SKM-1 (cell line): ENCODE measurements around the gene DOK6.
"Not testable (repeated sequence)": the region's sequence is repeated elsewhere in the genome, so short reads cannot be mapped to it uniquely, and the experiment has no call there.

Experiments used
- DNase-seq: peaks from one replicate; lab custom pipeline; 2025; ENCODE audit not compliant: unreplicated experiment; lab: John Stamatoyannopoulos, UW

The DOK6 gene

DNA sequence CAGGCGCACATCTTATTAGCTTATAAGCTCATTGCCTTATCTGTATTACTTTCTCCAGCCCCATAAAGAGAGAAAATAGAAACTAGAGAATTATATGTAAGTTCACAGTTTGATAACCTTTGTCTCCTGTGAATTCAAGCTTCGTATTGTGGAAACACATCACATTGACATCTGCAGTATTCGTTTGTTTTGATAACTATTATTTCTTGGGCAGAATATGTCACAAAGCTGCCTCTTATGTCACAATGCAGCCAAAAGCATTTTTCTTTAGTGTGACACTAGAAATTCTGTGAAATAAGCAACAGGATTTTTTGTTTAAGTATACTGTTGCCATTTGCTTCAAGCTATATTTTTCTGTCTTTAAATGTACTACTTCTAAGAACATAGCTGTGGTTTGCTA is 221.5 kb downstream of the DOK6 start:
- DNase-seq = no peak

DNA sequence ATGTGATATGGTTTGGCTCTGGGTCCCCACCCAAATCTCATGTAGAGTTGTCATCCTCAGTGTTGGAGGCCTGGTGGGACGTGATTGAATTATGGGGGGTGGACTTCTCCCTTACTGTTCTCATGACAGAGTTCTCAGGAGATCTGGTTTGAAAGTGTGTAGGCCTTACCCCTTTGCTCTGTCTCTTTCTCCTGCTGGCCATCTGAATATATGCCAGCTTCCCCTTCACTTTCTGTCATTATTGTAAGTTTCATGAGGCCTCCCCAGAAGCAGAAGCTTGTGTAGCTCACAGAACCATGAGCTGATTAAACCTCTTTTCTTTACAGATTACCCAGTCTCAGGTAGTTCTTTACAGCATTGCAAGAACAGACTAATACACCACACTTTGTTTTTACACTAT is 222.3 kb downstream of the DOK6 start:
- DNase-seq = no peak

DNA sequence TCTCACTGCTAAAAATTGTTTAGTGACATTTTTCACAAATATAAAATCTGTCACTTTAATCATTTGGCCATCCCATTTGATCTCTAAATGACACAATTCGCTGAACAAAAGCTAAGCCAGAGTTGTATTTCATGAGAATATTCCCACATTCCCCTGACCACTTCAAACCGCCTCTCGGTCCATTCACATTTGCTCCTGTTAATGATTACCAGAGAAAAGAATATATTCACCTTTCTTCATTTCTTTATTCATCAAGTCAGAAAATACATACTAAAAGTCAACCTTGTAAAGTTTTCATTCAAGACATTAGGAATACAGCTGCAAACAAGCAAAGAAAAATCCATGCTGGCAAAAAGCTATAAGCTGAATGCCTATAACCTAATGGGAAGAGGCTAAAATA is 225.5 kb downstream of the DOK6 start:
- DNase-seq = no peak

DNA sequence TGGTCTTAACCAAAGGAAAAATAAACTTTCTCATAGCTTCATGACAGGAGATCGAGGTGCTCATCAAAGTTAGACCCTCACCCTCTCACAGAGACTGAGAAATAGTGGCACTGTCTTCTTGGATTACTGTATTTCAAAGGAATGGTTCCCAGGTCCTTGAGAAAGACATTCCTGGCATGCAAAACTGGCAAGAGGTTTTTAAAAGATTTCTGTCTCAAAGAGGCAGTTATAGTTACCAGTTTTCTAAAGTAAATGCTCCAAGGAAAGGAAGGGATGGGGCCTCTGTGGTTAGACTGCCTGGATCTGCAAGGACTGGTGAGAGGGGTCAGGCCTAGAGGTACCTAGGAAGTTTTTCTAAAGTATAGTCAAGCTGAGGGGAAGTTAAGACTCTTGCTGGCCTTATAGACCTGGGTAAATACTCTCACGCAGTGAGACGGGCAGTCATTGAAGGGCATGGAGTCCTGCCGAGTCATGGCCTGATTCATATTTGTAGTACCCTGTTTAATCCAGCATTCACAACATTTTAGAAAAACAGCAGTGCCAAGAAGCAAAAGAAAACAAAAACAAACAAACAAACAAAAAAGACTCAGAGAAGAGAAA is 226.1 kb downstream of the DOK6 start:
- DNase-seq = no peak

DNA sequence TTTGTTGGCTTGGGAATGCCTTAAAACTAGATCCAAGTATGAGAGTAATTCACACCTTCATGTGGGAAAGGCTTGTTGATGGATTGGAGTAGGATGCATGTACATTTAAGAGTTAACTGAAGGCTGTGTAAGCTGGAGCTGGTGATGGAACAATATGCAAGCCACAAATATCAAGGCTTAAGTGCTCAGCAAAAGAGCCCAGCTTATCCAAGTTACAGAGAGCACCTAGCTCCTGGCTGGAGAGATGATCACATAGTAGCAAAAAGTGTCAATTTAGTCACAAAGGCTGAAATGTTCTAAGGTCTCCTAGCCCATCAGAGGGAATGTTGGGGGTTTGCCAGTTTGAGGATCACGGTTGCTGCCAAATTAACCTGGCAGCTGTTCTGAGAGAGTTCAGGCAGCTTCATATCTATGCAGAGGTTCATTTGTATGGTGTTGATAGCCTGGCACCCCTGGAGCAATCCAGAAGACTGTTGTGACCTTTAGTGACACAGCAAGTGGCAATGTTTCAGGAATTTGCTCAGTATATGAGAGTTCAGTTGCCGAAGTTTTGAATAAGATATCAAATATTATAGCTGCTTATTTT is 228.2 kb downstream of the DOK6 start:
- DNase-seq = no peak

DNA sequence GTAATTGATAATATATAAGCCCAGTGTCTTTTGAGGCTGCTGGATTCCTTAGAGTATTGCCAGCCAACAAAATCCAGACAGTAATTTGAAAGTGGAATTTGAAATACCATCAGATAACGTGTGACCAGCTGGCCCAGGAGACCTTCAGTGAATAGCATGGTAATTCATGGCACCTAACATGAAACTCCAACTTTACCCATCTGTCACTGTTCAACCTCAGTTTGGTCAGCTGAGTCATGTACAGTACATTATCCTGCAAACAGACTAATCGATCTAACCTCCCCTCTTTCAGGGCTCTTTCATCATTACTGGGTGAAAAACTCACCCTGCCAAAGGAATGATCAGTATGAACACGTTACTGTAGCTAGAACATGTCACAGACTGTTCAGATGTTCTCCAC is 230.6 kb downstream of the DOK6 start:
- no peak for DNase-seq

DNA sequence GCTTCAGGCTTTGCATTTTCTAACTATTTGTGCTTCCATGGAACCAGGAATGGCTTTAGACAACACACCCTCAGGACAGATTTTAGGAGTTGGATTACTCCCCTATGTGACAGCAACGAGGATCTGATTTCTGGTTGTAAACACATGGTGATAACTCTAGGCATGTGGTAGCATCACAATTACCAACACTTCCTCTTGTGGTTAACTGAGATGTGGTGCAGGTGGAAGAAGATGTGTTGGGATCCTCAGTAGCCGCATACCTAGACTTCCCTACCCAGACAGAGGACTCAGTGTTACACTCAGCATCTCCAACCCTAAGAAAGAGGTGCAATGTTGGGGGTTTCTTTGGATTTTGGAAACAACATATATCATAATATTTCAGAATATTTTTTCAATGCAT is 234.8 kb downstream of the DOK6 start:
- no peak for DNase-seq

DNA sequence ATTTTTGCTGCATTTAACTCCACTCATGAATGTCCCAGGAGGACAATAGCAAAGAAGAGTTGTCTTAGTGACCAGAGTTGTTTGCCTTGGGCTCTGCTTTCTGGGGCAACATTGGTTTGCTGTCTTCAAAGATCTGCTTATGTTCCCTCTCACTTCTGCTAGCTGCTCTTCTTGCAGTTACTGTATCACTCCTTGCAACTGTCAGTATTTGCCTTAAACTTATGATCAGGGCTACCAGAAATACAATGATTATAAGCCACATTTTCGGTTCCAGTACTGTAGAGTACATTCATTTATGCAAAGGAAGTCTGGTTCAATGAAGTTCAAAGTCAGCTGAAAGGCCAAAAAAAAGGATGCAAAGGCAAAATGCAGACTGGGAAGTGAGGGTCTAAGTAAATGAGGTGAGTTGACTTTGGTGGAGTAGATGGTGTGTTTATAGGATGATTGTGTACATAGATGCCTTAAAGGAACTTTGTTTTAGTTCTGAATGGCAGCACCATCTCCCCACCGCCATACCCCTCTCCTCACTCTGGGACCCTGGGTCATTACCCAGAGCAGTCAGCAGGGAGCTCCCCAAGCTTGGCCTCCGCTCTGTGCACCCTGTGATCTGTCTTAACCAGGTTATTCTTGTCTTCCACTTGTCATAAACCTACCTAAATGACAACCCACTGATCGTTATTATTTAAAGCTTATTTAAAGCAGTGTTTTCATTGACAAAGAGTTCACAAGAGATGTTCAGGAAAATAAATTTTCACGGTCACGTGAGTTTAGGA is 236.0 kb downstream of the DOK6 start:
- DNase-seq = no peak

DNA sequence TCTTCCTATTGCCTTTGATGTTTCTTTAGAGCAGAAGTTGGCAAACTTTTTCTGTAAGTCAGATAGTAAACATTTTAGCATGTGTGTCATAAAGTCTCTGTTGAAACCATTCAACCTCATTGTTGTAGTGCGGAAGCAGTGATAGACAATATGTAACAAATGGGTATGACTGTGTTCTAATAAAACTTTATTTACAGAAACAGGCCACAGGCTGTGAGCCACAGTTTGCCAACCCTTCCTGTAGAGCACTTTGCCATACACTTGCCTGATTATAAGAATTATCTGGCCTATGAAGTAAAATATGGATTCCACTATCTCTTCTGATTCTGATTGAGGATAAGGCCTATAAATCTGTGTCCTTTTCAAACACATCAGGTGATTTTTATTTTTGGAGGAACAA is 237.4 kb downstream of the DOK6 start:
- DNase-seq = no peak

DNA sequence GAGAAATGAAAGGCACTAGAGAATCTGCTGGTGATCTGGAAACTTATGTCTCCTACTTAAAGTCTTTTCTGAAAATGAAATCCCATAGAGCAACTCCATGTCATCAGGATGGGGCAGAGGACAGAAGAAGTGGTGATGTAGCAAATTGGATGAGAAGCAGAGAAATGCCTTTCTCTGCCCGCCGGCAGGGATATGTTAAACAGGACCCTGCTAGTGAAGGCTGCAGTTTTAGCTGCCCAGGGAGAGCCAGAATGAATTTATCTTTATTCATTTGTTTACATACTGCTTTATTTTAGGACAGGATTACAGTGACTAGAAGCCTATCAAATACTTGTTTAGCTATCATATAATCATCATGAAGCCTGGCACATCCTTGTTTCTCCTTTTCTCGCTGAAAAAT is 247.0 kb downstream of the DOK6 start:
- DNase-seq = no peak

DNA sequence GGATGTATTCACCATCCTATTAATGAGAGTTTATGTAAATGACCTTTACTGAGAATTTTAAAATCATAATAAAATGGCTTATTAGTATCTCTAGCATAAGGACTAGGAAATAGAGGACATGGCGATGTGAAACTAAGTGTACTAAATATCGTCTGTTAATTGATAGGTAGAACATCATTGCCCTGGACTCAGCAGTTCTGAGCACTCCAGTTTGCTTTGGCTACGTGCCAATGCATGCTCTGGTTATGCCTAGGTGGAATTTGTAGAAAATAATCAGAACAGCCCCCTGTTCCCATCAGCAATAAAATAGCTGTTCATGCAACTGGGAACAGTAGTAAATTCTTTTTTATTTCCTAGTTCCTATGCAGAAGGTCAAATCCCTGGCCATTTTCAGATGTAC is 247.8 kb downstream of the DOK6 start:
- no peak for DNase-seq

DNA sequence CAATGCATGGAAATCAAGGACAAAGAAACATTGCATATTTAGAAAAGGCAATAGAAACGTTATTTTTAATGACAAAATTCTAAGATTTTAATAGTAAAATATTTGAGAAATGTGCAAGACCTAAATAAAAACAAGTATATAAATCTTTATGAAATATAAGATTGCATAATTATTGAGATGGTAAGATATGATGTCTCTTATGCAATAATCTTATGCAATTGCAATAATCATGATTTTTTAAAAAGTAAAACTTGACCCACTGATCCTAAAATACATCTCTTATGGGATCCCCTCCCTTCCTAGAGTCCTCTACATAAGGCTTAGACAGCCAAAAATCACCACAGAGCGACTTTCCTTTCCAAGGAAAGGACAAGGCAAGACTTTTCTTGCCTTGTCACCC is 249.0 kb downstream of the DOK6 start:
- DNase-seq = no peak

DNA sequence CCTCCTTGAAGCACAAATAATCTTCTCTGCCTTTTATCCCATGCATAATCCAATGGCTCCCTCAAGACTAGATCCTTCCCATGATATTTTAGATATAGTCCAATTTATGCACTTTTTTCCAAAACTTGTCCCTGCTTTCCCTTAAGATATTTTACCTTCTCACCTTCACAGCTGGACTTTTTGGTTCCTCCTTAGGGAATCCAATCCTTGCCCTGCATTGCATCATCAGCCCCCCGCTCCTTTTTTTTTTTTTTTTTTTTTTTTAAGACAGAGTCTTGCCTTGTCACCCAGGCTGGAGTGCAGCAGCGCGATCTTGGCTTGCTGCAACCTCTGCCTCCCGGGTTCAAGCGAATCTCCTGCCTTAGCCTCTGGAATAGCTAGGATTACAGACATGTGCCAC is 250.6 kb downstream of the DOK6 start:
- DNase-seq = no peak

DNA sequence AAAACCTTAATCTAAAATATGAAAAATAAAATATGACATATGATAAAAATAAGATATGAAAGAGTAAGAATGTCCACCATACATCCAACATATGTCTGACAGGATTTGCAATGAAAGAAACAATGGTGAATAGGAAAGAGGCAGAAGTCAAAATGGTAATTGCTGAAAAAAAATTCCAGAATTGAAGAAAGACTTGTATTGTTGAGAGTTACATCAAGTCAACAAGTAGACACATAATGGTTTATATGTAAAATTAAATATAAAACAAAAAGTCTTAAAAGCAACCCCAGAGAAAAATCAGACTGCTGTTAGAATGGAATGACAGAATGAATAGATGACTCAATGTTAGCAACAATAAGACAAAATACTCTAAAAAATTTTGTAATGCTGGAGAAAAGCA is 255.1 kb downstream of the DOK6 start:
- DNase-seq = no peak

DNA sequence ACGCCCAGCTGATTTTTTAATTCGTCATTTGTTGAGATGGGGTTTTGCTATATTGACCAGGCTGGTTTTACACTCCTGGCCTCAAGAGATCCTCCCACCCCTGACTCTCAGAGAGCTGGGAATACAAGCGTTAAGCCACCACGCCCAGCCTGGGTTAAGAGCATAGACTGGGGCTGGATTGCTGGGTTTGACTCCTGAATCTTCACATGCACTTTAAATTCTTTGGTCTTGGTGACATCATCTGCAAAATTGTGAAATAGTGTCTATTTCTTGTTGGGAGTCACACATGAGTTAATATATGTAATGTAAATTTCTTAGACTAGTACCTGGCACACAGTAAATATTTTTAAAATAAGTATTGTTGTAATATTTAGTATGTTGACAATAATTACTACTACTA is 257.4 kb downstream of the DOK6 start:
- no peak for DNase-seq

DNA sequence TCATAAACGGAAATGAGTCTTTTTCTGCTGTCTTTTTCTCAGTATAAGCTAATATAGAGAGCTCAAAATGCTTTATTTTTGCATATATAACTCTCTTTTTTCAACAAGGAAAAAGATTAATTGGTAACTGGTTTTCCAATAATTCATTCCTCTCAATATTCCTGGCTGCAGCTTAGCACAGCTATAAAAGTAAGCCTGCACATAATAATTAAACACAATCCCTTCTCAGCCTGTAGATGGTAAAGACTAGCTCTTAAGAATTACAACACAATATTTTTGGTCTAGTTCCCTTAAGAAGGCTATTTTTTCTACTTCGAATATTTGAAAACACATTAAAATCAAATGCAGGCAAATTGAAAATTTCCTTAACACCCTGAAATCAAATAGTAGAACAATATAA is 258.0 kb downstream of the DOK6 start:
- DNase-seq = no peak

DNA sequence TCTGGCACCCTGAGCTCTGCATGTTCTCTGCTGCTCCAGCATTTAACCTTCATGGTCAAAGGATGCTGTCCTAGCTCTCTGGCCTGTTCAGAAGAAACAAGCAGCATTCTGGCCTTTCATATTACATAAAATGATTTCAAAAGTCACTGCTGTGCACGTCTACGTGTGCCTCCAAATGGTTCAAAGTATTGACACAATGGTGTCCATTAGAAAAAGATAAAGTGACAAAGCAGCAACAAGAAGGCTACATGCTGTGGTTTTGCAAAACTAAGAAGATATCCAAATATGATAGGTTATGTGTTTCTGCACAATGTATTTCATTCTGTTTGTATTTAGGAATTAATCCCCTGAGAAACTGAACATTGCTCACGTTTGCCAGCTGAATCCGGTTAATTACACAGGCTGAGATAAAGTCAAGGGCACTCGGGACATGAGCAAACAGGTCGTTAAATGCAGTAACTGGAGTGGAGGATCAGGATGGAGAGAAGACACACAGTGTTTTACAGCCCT is 258.5 kb downstream of the DOK6 start:
- no peak for DNase-seq

DNA sequence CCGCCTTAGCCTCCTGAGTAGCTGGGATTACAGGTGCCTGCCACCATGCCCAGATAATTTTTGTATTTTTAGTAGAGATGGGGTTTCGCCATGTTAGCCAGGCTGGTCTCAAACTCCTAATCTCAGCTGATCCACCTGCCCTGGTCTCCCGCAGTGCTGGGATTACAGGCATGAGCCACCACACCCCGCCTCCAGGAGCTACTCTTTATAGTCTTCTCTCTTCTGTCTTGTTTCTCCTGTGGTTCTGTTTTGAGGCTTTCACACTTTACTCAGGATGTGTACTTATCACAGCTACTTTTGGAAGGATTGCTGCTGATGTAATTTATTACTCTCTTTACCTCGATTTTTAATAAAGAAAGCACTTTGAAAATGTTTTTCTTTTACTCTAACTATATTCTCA is 261.4 kb downstream of the DOK6 start:
- DNase-seq = not testable (repeated sequence)

DNA sequence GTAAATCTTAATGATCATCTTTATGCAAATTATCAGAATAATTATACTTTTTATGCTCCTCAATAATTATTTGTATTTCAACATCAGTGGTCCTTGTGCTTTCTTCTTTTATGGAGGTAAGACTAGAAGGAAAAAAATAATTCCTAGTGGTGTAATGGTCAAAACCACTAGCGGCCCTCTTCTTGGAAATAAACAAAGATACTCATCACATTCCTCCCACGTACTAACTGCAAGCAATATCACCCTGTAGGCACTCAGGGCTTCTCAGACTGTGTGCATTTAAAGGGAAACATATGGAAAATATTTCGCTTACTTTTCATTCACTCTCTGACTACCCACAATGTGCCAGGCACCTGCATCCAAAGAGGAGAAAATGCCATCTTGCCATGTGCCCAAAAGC is 263.7 kb downstream of the DOK6 start:
- DNase-seq = no peak

DNA sequence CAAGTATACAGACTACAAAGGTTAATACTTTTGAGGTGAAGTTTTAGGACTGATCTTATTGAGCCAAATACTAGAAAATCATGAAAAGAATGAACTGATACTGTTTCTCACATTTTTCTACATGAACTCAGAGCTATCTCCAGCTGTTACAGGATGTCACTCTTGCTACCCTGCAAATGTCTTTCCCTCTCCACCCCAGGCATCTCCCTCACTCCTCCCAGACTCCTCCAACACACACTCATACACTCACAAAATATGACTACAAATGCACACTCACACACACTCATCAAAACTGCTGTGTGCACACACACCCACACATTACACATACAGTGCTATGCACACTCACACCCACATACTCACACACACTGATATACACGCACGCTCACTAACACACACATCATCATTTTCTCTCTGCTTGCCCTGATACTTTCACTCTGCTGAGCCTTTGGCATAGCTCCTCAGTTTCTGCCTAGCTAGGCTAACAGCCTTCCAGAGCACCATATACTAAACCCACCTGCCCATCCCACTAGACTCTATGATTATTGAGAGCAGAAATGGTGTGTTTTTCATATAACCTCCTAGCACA is 273.7 kb downstream of the DOK6 start:
- DNase-seq = no peak

DNA sequence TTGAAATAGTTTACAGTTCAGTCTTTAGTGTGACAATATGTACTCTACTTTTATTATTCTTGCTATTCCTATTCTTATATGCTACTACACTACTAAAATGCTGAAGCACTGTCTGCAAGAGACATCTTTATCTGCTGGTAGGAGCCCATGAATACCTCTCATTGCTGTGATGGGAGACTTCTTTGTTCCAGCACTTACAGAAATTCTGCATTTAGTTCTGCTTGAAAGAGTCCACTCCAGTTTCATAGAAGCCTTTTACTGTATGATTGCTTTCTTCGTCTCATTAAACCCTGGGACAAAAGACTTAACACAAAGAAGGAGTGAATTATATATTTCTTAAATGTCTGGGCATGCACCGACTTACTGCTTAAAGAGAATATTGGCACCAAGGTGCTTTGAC is 274.3 kb downstream of the DOK6 start:
- DNase-seq = no peak

DNA sequence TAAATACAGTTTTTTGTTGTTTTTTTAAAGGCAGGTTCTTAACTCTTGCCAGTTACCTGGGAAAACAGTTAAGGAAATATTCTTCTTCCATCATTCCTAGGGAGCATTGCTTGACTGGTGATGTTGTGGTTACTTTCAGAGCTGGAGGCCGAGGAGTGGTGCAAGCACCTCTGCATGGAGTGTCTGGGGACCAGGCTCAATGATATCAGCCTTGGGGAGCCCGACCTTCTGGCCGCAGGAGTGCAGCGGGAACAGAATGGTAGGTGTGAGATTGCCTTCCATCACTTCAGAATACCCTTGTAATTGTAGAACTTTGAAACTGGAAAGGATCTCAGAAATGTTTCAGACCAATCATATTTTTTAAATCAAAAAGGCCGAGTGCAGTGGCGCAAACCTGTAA is 276.9 kb downstream of the DOK6 start:
- DNase-seq = no peak
